GM18868 (cell line): ENCODE measurements around the gene KANSL3.

Source experiments
- ATAC-seq: cut with Tn5 transposase; IDR thresholded peaks from one replicate; pipeline ENCODE4 v1.9.1; 2021; ENCODE audit warnings: mild to moderate bottlenecking, moderate library complexity; ENCODE audit not compliant: unreplicated experiment

Gene KANSL3

DNA sequence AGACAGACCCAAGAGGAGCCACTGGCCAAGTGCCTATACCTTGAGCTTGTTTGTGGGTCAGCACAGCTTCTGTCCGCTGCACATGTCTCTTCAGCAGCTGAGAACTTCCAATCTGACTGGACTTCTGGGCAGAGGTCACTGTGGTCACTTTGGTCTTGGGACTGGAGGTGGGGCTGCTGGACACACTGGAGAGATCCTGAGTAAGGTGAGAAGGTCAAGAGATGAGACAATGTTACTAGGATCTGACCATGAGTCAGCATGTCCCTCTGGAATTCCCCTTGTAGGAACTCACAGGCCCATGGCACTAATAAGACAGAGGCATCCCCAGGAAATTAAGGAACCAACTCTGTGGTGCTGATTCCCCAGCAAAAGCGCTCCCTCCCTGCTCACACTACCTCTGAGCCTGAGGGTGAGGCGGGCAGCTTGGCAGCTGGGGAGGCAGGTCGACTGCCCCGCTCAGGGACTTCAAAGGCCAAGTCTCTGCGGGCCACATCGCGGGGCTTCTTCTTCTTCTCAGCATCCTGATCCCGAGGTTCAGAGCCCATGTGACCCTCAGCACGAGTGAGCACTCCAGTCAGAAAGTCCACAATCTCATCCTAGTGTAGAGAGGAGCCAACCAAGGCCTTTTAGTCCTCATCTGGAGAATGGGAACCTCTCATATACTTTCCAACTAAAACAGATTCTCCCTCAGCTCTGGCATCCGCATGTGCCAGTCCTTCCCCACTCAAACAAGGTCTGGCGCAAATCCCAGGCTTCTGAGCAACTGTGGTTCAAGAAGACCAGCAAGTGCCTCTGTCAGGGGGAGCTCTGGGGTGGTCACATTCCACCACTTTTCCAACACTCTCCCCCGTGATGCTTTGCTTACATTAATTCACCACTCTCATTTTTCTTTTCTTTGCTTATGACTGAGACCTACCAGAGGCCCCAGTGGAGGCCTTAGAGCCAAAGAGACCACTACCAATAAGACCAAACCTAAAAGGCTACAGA lies 29.4 kb downstream of the KANSL3 start:
- no peak for ATAC-seq

DNA sequence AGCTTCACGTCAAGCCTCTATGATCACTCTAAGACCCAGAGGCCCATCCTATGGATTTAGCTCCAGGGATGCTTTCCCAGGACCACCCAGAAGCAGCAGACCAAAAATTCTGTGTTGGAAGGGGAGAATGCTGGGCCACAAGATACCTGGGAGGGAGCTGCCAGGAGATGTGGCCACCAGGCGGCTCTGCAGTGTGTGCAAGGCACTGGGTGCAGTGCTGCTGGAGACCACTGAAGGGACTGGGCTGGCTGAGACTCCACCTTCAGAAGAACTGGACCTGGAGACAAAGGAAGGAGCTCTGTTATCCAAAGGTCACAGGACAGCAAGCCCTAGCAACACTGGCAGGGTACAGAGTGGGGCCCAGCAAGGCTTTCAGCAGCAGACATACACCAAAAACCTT lies 34.0 kb downstream of the KANSL3 start:
- ATAC-seq, result no peak

DNA sequence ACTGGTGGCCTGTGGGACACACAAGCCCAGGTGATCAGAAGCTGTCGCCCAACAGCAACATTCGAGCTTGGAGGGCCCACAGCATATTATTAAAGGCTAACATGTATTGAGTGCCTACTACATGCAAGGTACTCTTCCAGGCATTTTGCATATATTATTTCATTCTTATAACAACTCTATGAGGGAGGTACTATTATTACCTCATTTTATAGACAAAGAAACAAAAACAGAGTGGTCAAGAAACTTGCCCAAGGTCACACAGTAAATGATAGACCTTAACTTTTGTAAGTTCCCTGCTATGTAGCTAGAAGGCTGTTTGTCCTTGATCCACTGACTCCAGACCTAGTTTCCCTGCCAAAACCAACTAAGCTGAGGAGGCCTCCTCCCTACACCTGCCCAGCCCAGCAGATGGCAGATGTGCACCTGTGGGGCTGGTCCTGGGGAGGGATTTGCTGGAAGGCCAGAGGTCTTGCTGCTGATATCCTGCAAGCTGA lies 35.7 kb downstream of the KANSL3 start:
- ATAC-seq, result no peak

DNA sequence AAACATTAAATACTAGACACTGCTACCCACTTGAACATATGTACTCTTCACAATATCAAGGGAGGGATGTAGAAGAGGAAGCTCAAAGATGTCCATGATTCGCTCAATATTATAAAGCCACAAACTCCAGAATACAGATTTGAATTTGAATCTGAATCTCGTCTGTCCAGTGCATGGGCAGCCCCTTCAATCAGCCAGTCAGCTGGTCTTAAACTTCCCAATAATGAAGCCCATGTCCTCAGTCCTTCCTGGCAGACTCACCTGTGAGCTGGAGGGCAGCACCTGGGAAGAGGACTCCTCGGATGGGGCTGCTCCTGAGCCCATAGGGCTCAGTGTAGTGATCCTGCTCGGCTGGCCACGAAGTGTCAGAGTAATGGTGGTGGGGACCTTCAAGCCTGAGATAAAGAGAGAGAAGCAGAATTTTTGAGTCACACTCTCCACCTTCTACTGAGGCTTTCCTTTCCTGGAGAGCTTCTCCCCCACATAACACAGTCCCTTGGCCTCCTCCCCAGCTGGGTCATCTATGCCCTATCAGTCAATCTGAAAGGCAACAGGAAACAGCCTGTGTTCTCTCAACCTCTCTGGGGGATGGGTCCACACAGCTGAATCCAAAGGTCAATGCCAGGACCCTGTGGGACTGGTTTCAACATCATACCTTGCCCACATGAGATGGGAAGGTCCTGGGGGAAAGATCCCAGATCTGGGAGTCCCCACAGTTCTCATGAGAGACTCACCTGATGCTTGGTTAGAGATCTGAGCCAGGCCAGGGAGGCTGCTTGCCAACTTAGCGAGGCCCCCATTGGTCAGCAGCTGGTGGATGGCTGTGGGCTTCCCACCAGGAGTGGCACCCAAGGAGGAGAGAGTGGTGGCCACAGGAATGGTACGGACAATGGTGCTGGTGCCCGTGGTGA lies 36.5 kb downstream of the KANSL3 start:
- ATAC-seq, result no peak

DNA sequence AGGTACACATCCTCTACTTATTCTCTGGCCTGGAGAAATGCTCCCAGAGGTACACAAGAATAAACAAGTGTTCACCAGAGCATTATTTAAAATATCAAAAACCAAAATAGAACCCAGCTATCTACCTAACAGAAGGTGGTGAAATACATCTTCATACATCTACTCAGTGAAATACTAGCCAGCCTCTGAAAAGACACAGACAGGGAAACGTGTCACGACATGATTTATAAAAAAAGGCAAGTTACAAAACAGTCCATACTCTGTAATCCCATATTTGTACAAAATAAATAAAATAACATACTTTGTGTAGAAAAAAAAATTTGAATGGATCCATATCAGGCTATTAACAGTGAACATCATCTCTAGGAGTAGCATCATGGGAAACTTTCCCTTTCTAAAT lies 38.2 kb downstream of the KANSL3 start:
- ATAC-seq, result no peak

DNA sequence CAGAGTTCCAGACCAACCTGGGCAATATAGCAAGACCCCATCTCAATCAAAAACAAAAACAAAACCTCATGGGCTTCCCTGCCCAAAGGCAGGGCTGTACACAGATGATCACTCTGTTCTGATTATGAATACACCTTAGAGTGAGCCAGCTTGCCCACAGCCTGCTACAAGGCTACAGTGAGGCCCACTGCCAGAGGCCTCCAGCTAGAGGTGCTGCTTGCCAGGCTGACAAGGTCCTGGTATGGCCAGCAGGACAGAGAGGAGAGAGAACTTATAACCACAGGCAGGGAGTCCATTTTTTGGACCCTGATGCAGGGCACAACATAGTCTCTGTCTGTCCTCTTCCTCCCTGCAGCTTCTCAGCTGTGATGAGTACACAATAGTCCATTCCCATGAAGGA lies 41.5 kb downstream of the KANSL3 start:
- ATAC-seq, result no peak

DNA sequence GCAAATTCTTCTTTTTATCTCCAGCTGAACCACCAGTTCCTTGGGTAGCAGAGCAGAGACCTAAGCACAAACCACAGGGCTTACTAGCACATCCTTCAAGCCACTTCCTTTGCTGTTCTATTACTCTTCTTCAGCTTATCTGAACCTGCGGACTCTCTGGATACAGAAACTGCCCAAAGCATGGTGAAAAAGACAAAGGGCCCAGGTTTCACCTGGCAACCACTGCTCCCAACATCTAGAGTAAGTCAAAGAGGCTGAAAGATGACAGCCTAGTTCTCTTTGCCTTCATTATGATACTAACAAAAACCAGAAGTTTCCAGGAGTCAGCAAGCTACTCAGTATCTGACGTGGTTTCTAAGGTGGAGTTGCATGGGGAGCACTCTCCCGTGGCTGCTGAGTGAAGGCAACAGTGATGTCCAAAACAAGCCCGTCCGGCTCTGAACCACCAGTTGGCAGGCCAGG lies 43.4 kb downstream of the KANSL3 start:
- no peak for ATAC-seq

DNA sequence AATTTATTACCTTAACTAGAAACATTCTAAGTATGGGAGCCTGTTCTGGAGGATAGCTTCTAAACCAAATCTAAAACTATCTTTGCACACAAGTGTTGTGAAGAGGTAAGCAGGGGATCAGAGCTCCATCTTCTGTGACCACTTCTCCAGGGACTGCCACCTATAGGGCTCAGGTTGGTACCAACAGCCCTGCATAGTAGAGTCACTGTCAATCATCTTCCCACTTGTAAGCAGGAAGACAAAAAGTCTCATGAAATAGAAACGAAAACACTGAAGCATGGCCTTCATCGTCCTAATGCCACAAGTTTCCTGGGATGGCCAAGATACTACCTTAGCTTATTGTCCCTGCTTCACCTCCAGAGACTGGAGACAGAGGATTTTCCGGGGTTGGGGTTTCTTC lies 43.8 kb downstream of the KANSL3 start:
- no peak for ATAC-seq

DNA sequence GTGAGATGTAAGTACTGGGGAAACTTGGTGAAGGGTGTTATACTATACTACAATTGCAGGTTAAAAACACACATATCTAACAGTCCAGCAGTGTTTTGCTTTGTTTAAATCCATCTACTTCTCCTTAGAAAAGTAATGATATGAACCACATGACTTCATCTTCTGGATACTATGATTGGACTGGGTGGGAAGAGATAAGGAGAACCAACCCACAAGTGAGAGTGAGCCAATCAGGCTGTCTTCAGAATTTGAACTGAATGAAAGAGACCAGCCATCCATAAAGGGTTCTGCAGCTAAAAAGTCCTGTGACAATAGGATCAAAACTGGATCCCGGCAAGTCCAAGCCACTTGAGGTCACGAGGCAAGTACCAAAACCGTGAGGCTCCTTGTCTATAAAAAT lies 46.6 kb downstream of the KANSL3 start:
- ATAC-seq, result no peak

DNA sequence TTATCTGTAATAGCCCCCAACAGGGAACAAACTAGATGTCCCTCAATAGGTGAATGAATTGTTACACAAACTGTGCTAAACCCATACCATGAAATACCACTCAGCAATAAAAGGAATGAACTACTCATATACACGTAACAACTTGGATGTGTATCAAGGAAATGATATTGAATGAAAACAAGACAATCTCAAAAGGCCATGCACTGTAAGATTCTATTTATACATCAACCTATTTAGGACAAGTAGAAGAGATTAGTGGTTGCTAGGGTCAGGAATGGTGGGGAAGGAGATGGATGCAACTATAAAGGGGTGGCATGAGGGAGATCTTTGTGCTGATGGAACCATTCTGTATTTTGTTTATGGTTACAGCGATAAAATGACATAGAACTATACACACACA lies 47.1 kb downstream of the KANSL3 start:
- ATAC-seq, result no peak

DNA sequence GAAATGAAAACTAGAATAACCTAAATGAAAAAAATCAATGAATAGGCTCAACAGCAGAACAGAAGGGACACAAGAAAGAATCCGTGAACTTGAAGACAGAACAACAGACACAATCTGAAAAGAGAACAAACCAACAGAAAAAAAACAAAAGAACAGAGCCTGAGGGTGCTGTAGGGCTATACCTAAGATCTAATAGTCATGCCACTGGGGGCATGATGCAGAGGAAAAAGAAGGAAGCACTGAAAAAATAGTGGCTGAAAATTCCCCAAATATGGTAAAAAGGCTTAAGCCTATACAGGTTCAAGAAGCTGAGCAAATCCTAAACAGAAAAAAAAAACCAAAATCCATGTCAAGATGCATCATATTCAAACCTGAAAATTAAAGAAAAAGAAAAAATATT lies 50.3 kb downstream of the KANSL3 start:
- no peak for ATAC-seq

DNA sequence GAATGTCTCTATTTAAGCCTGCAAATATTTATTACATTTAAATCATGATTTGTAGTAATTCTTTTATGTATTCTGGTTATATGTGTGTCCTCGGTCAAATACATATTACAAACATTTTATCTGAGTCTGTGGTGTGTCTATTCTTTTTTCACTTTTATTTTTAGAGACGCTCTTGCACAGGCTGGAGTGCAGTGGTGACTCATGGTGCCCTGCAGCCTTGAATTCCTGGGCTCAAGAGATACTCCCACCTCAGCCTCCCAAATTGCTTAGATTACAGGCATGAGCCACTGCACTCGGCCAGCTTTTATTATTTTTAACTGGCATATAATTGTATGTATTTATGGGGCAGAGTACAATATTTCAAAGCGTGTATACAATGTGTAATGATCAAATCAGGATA lies 54.1 kb downstream of the KANSL3 start:
- ATAC-seq, result no peak

DNA sequence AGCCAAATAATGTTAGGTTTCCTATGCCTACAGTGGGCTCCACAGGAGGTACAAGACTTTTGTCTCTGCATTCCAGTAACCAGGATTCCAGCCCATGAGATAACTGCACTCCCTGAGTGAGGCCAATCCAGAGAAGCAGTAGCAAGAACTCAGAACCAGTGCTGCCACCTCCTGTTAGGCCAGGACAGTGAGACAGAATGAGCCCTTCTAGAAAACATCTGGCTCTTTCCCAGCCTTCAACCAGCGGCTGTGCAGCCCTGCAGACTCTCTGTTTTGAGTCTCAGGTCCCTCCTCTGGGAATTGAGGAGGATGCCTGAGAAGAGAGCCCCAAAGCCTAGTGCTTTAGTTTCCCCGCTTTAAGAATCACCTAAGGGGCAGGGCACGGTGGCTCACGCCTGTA lies 57.3 kb downstream of the KANSL3 start:
- ATAC-seq, result no peak

DNA sequence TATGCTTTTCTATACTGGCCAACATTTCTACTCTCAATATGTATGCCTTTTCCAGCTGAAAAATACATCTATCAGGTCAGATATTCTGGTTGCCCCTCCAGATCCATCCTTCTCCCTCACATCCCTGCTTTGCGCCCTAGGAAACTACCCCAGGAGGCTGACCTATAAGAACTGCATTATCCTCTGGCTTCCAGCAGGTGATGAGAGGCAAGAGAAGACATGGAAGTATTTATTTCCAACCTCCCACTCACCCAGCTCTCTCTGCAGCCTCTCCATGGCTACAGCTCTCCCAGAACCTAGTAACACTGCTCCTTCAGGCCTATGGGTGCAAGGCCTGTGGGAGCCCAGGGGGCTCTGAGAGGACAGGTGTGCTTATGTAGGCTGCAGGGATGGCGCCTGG lies 58.7 kb downstream of the KANSL3 start:
- ATAC-seq, result no peak

DNA sequence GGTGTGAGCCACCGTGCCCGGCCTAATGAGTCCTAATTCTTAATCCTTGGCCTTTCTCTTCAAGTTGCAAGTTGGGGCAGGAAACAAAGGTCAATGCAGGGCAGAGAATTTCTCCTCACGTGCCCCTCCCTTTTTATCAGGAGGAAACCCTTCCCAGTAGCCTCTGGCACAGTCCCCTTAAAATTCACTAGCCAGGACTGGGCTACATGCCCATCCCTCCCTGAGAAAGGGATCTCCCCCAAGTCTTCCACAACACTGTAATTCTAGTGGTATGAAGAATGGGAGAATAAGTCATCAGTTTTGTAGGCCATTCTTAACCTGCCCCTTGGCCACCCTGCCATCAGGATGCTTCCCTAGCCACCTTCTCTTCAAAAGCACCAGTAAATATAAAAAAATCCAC lies 59.4 kb downstream of the KANSL3 start:
- ATAC-seq, result no peak

DNA sequence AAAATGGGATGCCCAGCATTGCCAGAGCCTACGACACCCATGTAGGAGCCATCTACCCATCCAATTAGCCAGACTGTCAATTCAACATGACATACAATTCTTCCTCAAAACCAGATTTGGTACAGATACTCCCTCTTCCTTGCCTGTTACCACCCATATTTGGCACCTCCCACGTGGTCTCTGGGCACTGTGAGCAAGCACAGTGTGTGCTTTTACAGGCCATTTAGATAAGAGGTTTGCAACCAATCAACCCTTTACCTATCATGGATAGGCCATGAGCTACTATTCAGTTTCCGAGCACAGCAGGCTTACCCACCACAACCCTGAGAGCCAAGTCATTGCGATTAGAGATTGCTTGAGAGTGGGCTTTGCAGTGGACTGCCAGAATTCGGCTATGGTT lies 60.6 kb downstream of the KANSL3 start:
- ATAC-seq, result no peak

DNA sequence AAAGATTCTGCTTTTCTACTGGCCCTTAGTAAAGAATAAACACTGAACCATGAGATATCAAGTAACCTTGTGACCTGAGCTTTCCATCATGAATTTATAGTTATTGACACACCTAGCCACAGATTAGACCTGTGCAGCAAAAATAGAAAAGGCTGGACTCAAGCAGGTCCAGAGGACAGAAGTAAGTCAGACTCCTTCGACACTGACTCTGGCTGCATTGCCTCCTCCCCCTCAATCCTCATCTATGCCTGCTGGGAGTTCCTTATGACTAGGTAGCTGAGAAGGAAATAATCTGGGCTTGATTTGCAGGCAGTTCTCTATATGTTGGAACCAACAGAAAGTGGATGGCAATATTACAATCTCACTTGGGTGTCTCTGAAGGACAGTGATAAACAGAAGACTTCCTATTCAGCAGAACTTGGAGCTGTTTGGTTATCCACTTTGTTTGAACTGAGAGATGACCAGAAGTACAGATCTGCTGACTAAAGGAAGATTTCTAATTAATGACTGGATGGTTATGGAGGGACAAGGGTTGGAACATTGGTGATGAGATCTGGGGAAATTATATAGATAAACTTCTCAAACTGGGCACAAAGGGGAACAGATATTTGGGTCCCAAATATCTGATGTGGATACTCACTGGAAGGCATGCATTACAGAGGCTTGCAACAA lies 62.2 kb downstream of the KANSL3 start:
- no peak for ATAC-seq

DNA sequence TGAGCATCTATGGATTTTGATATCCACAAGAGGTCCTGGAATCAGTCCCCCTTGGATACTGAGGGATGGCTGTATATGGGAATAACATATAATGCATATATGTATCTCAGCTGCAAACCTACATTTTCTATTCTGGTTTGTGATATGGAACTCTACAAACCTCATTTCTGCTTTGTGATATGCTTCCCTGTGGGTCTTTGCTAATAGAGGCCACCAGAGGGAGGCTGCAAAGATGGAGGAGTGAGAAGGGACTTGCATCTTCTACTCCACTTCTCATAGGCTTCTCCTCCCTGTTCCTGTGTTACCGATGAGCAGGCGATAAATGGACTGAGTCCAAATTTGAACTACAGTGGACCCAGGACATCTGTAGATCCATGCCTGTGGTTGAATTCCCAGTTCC lies 63.7 kb downstream of the KANSL3 start:
- ATAC-seq, result no peak

DNA sequence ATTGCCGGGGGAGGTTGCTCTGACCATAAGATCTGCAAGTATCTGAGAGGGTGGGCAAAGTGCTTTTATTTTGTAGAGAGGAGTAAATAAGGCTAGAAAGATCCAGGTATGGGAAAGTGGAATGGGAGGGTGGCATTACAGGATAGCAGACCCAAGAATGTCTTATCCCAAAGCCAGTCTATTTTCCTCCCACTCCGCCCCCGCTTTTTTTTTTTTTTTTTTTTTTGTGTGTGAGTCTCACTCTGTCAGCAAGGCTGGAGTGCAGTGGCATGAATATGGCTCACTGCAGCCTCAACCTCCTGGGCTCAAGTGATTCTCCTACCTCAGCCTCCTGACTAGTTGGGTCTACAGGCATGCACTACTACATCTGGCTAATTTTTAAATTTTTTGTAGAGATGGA lies 70.0 kb downstream of the KANSL3 start:
- ATAC-seq, result no peak

DNA sequence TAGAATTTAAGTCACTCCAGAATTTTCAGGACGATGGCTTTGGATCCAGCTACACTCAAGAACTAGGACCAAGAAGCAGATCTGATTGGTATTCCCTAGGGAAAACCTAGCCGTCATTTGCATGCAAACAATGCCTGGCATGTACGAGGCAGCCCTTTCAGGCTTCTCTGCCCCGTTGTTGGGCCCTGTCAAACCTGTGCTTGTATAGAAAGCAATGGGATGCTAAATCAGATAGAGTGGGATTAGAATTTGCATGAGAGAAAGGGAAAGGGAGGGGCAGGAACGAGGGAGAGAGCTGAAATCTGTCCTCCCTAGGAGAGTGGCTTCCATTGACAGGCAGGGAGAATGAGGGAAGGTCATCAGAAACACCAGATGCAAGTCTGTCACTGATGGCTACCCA lies 73.0 kb downstream of the KANSL3 start:
- ATAC-seq, result no peak

DNA sequence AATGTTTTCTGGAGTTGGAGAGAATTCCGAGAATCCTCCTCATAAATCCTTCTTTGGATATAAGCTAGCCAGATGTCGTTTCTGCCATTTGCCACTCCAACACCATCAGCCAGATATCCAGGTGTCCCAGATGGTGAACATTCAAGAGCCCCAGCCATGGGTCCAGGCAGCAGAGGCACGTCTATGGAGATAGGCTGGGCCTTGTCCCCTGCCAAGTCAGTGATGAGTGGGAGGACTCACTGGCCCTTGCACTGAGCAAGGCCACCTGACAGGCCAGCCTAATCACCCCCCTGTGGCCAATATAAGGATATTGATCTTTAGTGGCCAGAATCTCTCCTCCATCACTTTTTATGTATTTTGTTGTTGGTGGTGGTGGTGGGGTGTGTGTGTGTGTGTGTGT lies 73.5 kb downstream of the KANSL3 start:
- no peak for ATAC-seq
